GM12892 (cell line): ENCODE measurements around the gene ZNF280B.

Source experiments
- POLR2A ChIP-seq: IDR thresholded peaks from 2 replicates; pipeline ENCODE4 v1.6.1; 2011; ENCODE audit warnings: low read depth, low read length, control low read depth
- POLR2AphosphoS5 ChIP-seq: IDR thresholded peaks from 2 replicates; pipeline ENCODE4 v1.6.1; 2011; ENCODE audit warnings: low read depth, low read length, control low read depth
- TAF1 ChIP-seq: IDR thresholded peaks from 2 replicates; pipeline ENCODE4 v1.6.1; 2011; ENCODE audit warnings: low read depth, mild to moderate bottlenecking, control low read depth, low read length, borderline replicate concordance

DNA sequence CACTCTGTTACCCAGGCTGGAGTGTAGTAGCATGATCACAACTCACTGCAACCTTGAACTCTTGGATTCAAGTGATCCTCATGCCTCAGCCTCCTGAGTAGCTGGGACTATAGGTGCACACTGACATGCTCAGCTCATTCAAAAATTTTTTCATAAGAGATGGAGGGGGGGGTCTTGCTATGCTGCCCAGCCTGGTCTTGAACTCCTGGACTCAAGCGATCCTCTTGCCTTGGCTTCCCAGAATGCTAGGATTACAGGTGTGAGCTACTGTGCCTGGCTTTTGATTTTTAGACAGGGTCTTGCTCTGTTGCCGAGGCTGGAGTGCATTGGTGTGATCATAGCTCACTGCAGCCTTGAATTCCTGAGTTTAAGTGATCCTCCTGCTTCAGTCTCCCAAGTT, 36.5 kb upstream of the ZNF280B start:
- TF ChIP-seq TAF1: no peak
- TF ChIP-seq POLR2A: no peak
- TF ChIP-seq POLR2AphosphoS5: no peak
